ENCODE measurements around the gene MTHFD1L.

Gene MTHFD1L

GRCh38 chr6:150907383-150907782, 41.9 kb downstream of the MTHFD1L start:
- no peak for DNase-seq (ENCODE audit: low spot score)
- no peak for TF ChIP-seq CTCF (IDR thresholded peaks at IDR 0.05; ENCODE audit: borderline replicate concordance, control extremely low read depth, extremely low read depth, insufficient read depth, missing control alignments)
- in situ Hi-C loops (cut with MboI; ENCODE audit: low sequenced_read_pairs, unreplicated experiment) = no loop called here

- TF ChIP-seq CTCF (IDR thresholded peaks at IDR 0.05; ENCODE audit: borderline replicate concordance, control extremely low read depth, extremely low read depth, insufficient read depth, missing control alignments) = no peak
Observed at GRCh38 chr6:150908901-150909300, 43.4 kb downstream of the MTHFD1L start.

GRCh38 chr6:150910561-150910960, 45.1 kb downstream of the MTHFD1L start:
- no peak for DNase-seq (ENCODE audit: low spot score)
- in situ Hi-C loops (cut with MboI; ENCODE audit: low sequenced_read_pairs, unreplicated experiment) = no loop called here
- TF ChIP-seq CTCF (IDR thresholded peaks at IDR 0.05; ENCODE audit: borderline replicate concordance, control extremely low read depth, extremely low read depth, insufficient read depth, missing control alignments) = no peak

More at GRCh38 chr6:150908901-150909300, 43.4 kb downstream of the MTHFD1L start:
- in situ Hi-C loops (cut with MboI; ENCODE audit: low sequenced_read_pairs, unreplicated experiment) = no loop called here
- DNase-seq (ENCODE audit: low spot score) = no peak

- no peak for DNase-seq (ENCODE audit: low spot score)
- no peak for TF ChIP-seq CTCF (IDR thresholded peaks at IDR 0.05; ENCODE audit: borderline replicate concordance, control extremely low read depth, extremely low read depth, insufficient read depth, missing control alignments)
- in situ Hi-C loops (cut with MboI; ENCODE audit: low sequenced_read_pairs, unreplicated experiment) = no loop called here
Observed at GRCh38 chr6:150914372-150914771, 48.9 kb downstream of the MTHFD1L start.

- in situ Hi-C loops (cut with MboI; ENCODE audit: low sequenced_read_pairs, unreplicated experiment) = no loop called here
- TF ChIP-seq CTCF (IDR thresholded peaks at IDR 0.05; ENCODE audit: borderline replicate concordance, control extremely low read depth, extremely low read depth, insufficient read depth, missing control alignments) = no peak
- no peak for DNase-seq (ENCODE audit: low spot score)
Observed at GRCh38 chr6:150915131-150915879, 49.8 kb downstream of the MTHFD1L start.

GRCh38 chr6:150915880-150916265, 50.4 kb downstream of the MTHFD1L start:
- DNase-seq (ENCODE audit: low spot score) = no peak
- in situ Hi-C loops (cut with MboI; ENCODE audit: low sequenced_read_pairs, unreplicated experiment) = no loop called here
- TF ChIP-seq CTCF (IDR thresholded peaks at IDR 0.05; ENCODE audit: borderline replicate concordance, control extremely low read depth, extremely low read depth, insufficient read depth, missing control alignments) = no peak

Data from GM13976 (cell line).